ENCODE results near the gene ABCD1.
A peak's percentile ranks its signal among the peaks of the same experiment; 100 is the strongest.

The ABCD1 gene

DNA sequence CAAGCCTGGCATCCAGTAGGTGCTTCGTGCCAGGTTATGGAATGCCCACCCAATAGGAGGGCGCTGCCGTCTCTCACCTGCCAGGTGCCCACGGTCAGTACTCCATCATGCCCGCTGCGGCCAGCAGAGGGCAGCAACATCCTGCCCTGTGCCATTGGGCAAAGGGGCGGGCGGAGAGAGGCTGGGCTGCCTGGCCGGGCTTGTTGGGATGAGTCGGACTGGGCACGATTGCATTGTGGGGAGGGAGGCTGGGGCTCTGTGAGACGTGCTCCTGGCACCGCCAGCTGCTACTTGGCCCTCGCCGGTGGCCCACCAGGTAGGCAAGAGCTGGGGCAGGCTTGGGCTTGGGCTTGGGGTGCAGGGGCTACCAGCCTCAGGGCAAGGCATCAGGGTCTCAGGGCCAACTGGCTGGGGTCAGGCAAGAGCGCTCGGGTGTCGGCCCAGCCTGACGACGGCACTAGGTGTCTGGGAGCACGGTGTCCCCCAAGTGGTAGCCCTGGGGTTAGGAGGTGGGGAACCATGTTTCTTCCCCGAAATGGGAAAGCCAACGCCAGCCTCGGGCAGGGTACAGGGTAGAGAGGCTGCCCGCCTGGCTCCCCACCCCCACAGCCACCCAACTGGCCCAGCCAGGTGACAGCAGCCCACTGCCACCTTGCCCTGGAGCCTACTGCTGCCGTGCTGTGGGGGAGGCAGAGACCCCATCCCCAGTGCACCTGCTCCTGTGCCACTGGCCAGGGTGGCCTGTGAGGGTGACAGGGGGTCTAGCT is 39.5 kb downstream of the ABCD1 start, which contains the start of gene PLXNB3:
TSS of gene PLXNB3 (plus strand) at position 261 of the 767 bp plus-strand sequence. CDS start 1,287 bp downstream, outside the sequence.
- DNase-seq = peak; percentile 53 to 54

DNA sequence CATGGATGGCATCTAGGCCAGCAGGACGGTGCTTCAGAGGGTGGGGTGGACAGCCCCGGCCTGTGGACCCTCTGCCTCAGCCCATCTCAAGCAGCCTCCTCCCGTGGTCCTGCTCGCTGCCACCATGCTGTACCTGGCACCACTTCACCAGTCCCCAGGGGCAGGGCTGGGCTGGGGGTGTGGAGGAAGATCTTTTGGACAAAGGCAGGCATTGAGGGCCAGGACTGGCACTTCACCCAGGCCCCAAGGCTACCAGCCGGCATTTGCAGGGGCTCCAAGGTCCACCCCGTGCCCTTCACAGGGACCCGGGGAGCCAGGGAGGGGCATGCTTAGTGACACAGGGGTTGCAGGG is 40.1 kb downstream of the ABCD1 start:
- DNase-seq = no peak

GRCh38 chrX:153765138-153766079 is 40.8 kb downstream of the ABCD1 start:
- DNase-seq = peak in 1 of 2 experiments; percentile 12

DNA sequence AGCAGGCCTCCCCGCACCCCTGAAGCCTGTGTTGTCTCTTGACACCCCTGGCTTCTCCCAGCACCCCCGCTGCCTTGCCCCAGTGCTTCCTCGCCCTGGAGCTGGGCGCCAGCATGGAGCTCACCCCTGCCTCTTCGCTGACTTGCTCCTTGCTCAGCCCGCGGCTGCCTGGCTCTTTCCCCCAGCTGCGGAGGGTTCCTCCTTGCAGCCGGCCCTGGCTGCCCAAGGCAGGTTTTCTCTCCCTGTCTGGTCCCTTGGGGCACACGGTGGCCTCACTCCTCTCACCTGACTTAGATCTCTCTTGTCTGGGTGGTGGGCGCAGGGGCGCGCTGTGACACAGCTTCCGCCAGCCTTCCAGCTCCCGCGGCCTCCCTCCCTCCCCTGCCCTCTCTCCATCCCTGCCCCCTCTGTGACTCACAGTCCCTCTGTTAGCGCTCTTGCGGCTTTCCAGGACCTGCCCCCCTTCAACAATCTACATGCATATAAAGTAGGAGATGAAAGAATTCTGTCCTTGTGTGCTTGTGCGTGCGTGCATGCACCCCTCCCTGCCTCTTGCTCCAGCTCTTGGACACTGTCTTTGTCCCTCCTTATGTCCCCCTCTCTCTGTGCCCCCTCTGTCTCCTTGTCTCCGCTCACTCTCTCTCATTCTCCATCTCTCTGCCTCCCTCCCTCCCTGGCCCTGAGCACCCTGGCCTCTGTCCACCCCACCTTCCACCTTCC is 41.6 kb downstream of the ABCD1 start:
- peak in 1 of 2 experiments; percentile 16 for DNase-seq

GRCh38 chrX:153766871-153767673 is 42.4 kb downstream of the ABCD1 start:
- DNase-seq = no peak

GRCh38 chrX:153767674-153768055 is 43.0 kb downstream of the ABCD1 start:
- DNase-seq = no peak

- DNase-seq = no peak
Observed at GRCh38 chrX:153768311-153769157, 43.9 kb downstream of the ABCD1 start.

DNA sequence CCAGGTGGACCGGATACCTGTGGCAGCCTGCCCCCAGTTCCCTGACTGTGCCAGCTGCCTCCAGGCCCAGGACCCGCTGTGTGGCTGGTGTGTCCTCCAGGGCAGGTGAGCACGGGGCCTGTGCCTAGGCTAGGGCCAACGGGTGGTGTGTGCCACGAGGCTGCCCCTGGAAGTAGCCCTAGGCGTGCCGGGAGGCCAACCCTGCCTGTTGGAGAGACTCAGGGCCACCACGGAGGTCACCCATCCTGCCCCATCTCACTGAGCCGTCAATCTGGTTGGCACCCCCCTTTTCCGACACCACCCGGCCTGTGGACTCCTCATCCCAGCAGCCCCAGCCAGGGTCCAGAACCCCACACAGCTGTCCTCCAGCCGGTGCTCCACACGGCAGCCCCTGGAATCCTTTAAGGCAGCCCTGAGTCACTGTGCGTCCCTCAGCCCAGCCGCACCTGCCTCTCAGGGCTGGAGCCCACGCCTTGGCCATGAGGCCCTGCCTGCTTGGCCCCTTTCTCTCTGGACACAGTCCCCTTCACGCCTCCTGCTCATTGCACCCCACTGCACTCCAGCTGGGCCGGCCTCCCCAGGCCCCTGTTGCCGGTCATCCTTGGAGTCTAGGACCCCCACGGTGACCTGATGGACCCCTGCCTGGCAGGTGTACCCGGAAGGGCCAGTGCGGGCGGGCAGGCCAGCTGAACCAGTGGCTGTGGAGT is 44.7 kb downstream of the ABCD1 start:
- DNase-seq = no peak

DNA sequence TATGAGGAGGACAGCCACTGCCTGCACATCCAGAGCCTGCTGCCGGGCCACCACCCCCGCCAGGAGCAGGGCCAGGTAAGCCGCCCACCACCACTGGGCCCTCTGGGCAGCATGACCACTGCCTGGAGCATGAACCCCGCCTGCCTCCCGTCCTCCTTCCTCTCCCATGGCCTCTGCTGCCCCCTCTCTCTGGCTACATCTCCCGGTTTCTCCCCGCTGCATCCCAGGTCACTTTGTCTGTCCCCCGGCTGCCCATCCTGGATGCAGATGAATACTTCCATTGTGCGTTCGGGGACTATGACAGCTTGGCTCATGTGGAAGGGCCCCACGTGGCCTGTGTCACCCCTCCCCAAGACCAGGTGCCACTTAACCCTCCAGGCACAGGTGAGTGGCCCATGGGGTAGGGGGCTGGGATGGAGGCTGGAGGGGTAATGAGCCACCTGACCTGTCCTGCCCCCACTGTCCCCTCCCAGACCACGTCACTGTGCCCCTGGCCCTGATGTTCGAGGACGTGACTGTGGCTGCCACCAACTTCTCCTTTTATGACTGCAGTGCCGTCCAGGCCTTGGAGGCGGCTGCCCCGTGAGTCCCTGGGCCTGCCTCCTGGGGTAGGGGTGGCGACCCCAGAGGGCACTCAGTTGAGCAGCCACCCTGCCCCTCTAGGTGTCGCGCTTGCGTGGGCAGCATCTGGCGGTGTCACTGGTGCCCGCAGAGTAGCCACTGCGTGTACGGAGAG is 45.4 kb downstream of the ABCD1 start:
- no peak for DNase-seq

DNA sequence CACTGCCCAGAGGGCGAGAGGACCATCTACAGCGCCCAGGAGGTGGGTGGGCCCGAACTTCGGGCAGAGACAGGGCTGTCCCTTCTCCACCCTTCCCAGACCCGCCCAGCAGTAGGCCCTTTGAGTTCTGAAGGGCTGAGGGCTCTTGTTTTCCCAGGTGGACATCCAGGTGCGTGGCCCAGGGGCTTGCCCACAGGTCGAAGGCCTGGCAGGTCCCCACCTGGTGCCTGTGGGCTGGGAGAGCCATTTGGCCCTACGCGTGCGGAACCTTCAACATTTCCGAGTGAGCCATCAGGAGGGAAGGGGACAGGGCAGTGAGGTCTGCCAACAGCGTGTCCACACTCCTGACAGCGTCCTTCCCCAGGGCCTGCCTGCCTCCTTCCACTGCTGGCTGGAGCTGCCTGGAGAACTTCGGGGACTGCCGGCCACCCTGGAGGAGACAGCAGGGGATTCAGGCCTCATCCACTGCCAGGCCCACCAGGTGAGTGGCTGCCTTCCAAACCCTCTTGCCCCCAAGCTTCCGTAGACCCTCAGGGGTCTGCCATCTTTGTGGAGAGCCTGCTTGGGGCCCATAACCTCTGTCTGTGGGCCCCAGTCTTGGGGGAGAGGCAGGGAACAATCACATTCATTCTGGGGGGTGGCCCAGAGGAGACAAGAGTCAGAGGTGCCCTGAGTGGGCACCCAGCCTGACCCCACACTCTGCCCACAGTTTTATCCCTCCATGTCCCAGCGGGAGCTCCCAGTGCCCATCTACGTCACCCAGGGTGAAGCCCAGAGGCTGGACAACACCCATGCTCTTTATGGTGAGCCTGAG is 46.2 kb downstream of the ABCD1 start:
- DNase-seq = no peak

DNA sequence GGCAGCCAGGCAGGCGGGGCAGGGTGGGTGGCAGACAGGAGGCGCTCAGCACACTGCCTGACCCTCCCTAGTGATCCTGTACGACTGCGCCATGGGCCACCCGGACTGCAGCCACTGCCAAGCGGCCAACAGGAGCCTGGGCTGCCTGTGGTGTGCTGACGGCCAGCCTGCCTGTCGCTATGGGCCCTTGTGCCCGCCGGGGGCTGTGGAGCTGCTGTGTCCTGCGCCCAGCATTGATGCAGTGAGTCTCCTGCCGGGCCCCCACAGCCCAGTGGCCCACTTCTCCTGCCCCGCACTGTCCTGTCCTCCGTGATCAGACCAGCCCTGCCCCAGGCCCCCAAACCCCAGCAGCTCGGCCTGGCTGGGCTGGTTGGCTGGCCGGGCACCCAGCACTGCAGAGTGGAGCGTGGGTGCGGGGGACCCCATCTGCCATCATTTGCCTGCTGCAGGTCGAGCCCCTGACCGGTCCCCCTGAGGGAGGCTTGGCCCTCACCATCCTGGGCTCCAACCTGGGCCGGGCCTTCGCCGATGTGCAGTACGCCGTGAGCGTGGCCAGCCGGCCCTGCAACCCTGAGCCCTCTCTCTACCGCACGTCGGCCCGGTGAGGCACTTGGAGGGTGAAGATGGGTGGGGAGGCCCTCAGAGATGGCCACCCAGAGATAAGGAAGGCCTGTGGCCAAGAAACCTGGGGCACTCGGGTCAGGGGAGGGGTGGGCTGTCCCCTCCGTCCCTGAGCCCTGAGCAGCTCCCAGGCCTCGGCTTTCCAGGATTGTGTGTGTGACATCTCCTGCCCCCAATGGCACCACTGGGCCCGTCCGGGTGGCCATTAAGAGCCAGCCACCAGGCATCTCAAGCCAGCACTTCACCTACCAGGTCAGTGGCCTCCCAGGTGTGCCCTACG is 47.0 kb downstream of the ABCD1 start:
- no peak for DNase-seq

DNA sequence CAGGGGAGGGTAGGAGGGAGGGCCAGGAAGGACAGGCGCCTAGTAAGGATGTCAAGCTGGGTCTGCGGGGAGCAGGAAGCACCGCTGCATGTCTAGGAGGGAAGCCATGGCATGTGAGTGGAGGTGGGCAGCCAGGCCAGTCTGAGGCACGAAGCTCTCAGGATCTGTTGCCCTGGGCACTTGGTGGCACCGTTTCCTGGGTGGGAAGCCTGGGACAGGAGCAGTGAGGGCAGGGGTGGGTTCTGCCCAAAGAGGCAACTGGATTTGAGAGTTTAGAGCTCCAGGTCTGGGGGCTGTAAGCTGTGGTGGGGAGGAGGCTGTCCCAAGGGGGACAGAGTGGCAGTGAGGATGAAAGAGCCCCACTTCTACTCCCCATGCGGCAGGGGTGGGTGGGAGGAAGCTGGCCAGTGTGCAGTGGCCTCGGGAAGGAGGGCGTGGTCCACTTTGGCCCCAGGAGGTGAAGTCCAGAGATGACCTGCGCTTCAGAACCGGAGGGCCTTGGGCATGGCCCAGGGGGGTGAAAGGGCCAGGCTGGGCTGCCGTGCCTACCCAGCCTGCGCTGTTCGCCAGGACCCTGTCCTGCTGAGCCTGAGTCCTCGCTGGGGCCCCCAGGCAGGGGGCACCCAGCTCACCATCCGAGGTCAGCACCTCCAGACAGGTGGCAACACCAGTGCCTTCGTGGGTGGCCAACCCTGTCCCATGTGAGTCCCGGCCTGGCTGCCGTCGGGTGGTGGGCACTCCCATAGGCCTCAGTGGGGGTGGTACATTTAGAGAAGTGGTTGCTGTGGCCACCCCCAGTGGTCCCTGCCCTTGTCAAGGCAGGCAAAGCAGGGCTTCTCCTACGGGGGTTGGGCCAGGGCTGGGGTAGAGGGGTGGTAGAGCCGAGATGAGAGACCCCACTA is 47.9 kb downstream of the ABCD1 start:
- DNase-seq = no peak

- no peak for DNase-seq
Observed at GRCh38 chrX:153773218-153773611, 48.6 kb downstream of the ABCD1 start.

DNA sequence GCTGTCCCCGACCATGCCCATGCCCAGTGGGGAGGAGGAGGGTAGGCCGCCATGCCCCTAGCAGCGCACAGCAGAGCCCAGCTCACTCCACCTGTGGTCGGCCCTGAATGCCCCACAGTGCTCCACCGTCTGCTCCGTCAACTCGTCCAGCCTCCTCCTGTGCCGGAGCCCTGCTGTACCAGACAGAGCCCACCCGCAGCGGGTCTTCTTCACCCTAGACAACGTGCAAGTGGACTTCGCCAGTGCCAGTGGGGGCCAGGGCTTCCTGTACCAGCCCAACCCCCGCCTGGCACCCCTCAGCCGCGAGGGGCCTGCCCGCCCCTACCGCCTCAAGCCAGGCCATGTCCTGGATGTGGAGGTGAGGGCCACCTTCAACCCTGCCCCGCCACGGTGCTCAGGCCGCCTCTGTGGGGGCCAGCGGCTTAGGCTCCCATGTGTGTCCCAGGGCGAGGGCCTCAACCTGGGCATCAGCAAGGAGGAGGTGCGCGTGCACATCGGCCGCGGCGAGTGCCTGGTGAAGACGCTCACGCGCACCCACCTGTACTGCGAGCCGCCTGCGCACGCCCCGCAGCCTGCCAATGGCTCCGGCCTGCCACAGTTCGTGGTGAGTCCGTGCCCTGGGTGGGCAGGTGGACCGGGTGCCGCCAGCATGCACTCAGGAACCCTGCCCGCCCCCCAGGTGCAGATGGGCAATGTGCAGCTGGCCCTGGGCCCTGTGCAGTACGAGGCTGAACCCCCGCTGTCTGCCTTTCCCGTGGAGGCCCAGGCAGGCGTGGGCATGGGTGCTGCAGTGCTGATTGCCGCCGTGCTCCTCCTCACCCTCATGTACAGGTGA is 49.3 kb downstream of the ABCD1 start:
- DNase-seq = no peak

- DNase-seq = no peak
Observed at GRCh38 chrX:153774576-153775292, 50.1 kb downstream of the ABCD1 start.

Data from SHP77 (cell line).